Thyroid gland (tissue), 4 donors: Measurements from ENCODE around the gene SLC13A5.

ENCODE experiments used
- CTCF ChIP-seq, 6 experiments: fragments of 200-600 bp in 3 of 6; fragments of 450-650 bp in 3 of 6; sonication (generic) in 3 of 6; IDR thresholded peaks; one replicate each; pipeline ENCODE4 v1.5.1; 2016 to 2019; ENCODE audit warnings: antibody characterized with exemption in 6 of 6, mild to moderate bottlenecking in 2 of 6, inconsistent platforms in 1 of 6, moderate library complexity in 1 of 6
- POLR2A ChIP-seq, 2 donors: fragments of 450-650 bp; IDR thresholded peaks; one replicate each; pipeline ENCODE4 v1.6.1; 2017; ENCODE audit warnings: antibody characterized with exemption in 2 of 2, mild to moderate bottlenecking in 2 of 2, moderate library complexity in 1 of 2

- no peak for TF ChIP-seq CTCF (IDR thresholded peaks at IDR 0.05)
- TF ChIP-seq POLR2A (IDR thresholded peaks at IDR 0.05), result no peak
Measured at GRCh38 chr17:6683730-6684459, 29.3 kb downstream of the SLC13A5 start.
